Omental fat pad (tissue), 4 donors: ENCODE measurements around the gene ME3. TPM values are rescaled to one million over a fixed set of nuclear protein-coding genes. Genes with fewer than 3 reads are reported as not detected.

ENCODE experiments used
- ATAC-seq: fragments of 150-250 bp; one replicate; pipeline ENCODE4 v1.9.1; 2016; ENCODE audit warnings: mild to moderate bottlenecking, moderate library complexity; ENCODE audit not compliant: low FRiP score
- DNase-seq: peaks from one replicate; pipeline ENCODE4 v3.0.0-alpha.2; 2019; ENCODE audit warnings: low spot score
- total RNA-seq, 4 donors: library from RNA; depleted of rRNA; stranded (reverse); fragments of >200 nt; gene quantifications; one replicate each; pipeline ENCODE4 v1.1.0, GENCODE V29; 2016
- TF ChIP-seq, protein P1 (sequence below), 3 donors: fragments of 450-650 bp; IDR thresholded peaks; one replicate each; pipeline ENCODE4 v1.5.1; 2016 to 2017; ENCODE audit warnings: antibody characterized with exemption in 3 of 3, mild to moderate bottlenecking in 3 of 3, moderate library complexity in 2 of 3

Gene ME3
- total RNA-seq, result 10 to 100 TPM; 28.4 to 93.0 (median 80.1) TPM

DNA sequence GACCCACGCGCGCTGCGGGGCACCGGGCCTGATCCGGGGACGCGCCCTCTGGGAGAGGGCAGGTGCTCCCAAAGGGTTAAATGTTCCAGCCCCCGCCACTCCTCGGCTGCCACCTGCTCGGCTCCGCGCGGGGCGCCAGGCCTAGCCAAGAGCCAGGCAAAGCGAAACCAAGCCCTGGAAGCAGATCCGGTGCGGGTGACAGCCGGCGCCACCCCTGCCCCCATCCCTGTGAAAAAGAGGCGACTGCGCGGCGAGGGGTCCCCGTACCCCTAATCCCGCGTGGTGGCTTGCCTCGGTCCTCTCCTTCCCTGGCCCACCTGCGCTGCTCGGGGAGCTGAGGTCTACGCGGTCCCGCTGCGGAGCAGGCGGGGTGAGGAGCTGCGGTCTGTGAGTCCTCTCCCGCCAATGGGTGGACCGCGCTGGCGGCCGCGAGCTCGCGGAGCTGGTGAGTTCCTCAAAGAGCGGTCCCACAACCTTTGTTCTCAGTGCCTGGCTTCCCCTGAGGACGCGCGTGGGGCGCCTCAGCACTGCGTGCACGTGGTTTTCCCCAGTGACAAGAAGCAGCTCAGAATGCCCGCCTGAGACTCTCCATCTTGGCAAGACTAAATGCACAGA lies at the start of gene ME3:
Gene ME3, minus strand, starts transcription at position 610 of the 615 bp plus-strand sequence.
- TF ChIP-seq, protein P1, sequence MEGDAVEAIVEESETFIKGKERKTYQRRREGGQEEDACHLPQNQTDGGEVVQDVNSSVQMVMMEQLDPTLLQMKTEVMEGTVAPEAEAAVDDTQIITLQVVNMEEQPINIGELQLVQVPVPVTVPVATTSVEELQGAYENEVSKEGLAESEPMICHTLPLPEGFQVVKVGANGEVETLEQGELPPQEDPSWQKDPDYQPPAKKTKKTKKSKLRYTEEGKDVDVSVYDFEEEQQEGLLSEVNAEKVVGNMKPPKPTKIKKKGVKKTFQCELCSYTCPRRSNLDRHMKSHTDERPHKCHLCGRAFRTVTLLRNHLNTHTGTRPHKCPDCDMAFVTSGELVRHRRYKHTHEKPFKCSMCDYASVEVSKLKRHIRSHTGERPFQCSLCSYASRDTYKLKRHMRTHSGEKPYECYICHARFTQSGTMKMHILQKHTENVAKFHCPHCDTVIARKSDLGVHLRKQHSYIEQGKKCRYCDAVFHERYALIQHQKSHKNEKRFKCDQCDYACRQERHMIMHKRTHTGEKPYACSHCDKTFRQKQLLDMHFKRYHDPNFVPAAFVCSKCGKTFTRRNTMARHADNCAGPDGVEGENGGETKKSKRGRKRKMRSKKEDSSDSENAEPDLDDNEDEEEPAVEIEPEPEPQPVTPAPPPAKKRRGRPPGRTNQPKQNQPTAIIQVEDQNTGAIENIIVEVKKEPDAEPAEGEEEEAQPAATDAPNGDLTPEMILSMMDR (IDR thresholded peaks at IDR 0.05), result no peak
- ATAC-seq (peak; percentile 88), DNase-seq (peak; percentile 24)

DNA sequence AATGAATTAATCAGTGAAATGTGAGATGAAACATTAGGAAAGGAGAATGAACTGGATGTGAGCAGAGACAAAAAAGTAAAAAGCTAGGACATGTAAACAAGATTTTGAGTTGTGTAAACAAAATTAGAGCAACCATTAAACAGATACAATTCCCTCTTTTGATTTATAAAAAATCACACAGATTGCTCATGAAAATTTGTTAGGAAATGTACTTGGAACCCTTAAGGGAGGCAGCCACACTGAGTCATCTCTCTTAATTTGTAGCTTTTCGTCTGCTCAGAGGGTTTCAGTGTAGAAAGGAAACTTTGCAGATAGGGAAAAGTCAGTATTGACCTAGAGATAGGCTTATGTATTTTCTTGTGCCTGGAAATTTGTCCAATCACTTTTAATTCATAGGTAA lies 49.6 kb upstream of the ME3 start:
- TF ChIP-seq, protein P1 (IDR thresholded peaks at IDR 0.05), result no peak
- ATAC-seq (no peak), DNase-seq (no peak)

DNA sequence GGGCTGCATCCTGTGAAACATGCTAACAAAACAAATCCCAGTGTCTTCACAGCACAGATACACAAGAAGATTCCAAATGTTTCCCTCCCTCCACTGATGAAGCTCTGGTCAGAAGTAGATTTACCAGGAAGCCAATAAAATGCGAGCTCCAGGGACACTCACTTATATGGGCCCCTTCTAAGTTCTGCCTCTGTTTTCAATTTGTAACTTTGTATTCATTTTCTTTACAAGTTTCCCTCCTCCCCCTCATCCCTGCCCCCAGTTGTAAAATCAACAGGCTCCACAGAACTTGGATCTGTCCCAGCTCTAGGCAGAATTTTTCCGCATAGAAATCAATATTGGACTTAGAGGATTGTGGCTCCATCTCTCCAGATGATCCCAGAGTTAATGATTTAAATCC lies 48.1 kb upstream of the ME3 start:
- no peak for ATAC-seq
- no peak for DNase-seq
- TF ChIP-seq, protein P1 (IDR thresholded peaks at IDR 0.05), result no peak

DNA sequence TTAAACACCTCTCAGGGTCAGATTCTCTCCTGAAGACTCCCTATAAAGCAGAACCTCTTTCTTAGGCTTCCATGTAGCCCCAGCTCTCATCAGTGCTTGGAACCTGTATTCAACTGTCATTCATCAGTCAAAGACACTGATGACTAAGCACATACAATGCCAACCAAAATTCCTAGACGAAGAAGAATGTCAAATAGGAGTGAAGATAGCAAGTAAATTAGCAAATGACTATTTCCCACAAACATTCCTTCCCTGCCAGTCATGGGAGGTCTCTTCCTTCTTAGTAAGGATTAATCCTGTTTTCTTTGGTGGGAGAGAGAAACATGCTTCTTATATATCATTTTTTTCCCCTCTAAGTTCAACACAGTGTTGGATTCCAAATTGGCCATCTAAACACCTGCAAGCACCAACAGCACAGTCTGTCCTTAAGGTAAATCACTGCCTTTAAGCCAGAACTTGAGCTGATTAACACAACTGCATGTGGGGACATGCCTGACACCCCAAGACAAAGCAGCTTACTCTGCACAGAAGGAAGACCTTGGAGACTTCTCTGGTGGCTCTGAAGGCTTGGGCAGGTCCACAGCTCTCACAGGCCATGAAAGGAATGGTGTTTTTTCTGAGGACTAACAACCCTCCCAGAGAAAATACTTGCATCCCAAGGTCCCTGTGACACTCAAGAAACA lies 47.5 kb upstream of the ME3 start:
- ATAC-seq (peak; percentile 79), DNase-seq (no peak)
- TF ChIP-seq, protein P1 (IDR thresholded peaks at IDR 0.05), result no peak

DNA sequence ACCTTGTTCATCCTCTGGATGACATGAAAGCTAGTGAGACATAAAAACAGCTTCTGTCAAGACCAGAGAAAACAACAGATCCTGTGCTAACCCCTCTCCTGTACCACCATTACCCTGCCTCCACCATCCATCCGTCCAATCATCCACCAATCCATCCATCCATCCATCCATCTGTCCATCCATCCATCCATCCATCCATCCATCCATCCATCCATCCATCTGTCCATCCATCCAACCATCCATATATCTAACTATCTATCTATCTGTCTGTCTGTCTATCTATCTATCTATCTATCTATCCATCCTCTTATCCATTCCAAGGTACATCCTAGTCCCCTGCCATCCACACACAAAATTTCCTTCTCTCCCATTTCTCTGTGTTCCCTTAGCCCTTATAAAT lies 46.6 kb upstream of the ME3 start:
- no peak for DNase-seq
- ATAC-seq, result no peak
- TF ChIP-seq, protein P1 (IDR thresholded peaks at IDR 0.05), result no peak

DNA sequence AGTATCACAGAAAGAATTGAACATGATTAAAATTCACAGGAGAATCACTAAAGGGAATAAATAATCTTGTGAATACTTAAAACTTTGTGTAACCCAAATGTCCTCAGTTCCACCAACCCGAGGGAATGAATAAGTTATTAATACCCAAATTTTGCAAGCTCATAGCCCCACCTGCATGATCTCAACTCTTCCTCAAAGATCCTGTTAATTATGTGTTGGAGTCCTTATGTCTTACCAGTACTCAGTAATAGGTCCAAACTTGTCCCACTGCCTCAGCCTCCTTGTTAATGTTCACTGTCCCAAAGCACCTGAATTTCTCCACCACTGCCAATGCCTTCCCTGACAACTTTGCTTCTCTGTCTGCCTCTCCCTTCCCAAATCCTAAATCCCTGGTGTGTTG lies 46.1 kb upstream of the ME3 start:
- TF ChIP-seq, protein P1 (IDR thresholded peaks at IDR 0.05), result no peak
- ATAC-seq, result no peak
- no peak for DNase-seq
